Gastrocnemius medialis (tissue), 4 donors: Measurements from ENCODE around the gene GPBAR1.

ENCODE experiments used
- CTCF ChIP-seq, 5 experiments: fragments of 450-650 bp in 3 of 5; fragments of 200-600 bp in 2 of 5; sonication (generic) in 2 of 5; IDR thresholded peaks in 4 of 5; conservative IDR thresholded peaks in 1 of 5; 1 replicate in 4 of 5; 2 replicates in 1 of 5; pipeline ENCODE4 v1.5.1; 2016 to 2019; ENCODE audit warnings: antibody characterized with exemption in 5 of 5, mild to moderate bottlenecking in 3 of 5, moderate library complexity in 3 of 5
- POLR2A ChIP-seq, 2 donors: fragments of 450-650 bp; IDR thresholded peaks; one replicate each; pipeline ENCODE4 v1.6.1; 2017; ENCODE audit warnings: antibody characterized with exemption in 2 of 2, mild to moderate bottlenecking in 2 of 2, moderate library complexity in 2 of 2

- TF ChIP-seq CTCF (IDR thresholded peaks at IDR 0.05 in 4 of 5, conservative IDR thresholded peaks at IDR 0.05 in 1 of 5) (no peak), POLR2A (IDR thresholded peaks at IDR 0.05) (no peak)
These were observed 31.0 kb upstream of the GPBAR1 start for GRCh38 chr2:218229851-218230250.
